Measurements from ENCODE around the gene APOBEC3H.
A peak's percentile ranks its signal among the peaks of the same experiment; 100 is the strongest.

APOBEC3H gene

DNA sequence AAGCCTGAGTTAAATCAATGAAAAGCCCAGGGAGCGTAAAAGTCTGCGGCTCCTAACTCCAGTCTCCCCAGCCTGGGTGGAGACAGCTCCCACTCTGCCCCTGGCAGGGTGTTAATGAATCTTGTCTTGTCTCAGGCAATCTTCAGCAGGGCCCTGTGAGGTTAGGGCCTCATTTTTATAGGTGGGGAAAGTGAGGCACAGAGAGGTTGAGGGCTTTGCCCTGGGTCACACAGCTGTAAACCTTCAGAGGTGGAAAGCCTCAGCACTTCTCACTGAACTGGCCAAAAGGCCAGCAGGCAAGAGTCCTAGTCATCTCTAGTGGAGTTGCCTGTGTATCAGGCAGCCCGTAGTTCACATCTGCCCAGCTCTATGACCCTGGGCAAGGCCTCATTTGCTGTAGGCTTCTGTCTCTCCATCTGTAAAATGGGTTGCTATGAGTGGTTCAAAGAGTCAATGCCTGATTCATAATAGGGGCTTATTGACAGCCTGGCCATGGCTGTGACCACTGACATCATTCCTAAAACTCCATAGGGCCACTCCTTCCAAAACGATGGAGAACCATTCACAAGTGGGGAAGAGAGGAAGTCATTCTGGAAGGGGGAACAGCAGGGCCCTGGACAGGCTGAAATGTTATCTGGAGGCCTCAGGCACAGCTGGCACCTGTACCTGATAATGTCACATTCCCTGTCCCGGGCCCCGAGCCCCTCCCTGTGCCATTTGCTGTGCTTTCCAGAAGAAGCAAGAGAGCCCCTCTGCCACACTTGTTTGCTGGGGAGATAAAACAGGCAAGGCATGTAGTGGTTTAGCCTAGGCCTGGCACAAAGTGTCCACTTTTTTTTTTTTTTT, 49.4 kb downstream of the APOBEC3H start:
- TF ChIP-seq, protein P1, sequence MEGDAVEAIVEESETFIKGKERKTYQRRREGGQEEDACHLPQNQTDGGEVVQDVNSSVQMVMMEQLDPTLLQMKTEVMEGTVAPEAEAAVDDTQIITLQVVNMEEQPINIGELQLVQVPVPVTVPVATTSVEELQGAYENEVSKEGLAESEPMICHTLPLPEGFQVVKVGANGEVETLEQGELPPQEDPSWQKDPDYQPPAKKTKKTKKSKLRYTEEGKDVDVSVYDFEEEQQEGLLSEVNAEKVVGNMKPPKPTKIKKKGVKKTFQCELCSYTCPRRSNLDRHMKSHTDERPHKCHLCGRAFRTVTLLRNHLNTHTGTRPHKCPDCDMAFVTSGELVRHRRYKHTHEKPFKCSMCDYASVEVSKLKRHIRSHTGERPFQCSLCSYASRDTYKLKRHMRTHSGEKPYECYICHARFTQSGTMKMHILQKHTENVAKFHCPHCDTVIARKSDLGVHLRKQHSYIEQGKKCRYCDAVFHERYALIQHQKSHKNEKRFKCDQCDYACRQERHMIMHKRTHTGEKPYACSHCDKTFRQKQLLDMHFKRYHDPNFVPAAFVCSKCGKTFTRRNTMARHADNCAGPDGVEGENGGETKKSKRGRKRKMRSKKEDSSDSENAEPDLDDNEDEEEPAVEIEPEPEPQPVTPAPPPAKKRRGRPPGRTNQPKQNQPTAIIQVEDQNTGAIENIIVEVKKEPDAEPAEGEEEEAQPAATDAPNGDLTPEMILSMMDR (conservative IDR thresholded peaks at IDR 0.05; ENCODE audit: low read length): no peak
- DNase-seq (ENCODE audit: low read depth): no peak
- H3K4me3 ChIP-seq (ENCODE audit: low read length): peak overlapping the region; percentile 58

DNA sequence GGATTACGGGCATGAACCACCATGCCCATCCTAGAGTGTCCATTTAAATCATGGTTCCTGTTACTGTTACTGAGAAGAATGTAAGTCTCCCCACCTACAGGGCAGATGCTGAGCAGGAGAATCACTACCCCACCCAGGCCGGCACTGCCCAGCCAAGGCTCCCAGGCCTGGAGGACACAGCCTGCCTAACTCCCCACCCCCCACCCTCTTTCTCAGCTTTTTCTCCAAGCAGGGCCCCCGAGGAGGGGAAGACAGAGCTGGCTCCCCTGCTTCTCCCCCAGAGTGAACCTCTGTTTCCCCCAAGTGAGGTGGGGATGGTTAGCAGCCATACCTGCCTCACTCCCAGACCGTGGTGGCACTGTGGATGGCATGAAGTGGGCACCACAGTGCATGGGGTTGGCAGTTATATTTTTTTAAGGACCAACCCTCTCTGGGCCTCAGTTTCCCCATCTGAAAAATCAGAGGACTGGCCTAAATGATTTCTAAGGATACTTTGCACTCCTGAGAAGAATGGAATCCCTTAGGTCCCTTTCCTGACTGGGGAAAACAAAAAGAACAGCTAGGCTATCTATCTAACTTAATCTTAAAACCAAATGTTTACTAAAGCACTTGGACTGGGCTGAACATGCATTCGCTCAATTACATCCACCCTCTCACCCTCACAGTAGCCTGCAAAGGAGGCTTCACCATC, 50.4 kb downstream of the APOBEC3H start:
- TF ChIP-seq, protein P1 (conservative IDR thresholded peaks at IDR 0.05; ENCODE audit: low read length): no peak
- H3K4me3 ChIP-seq (ENCODE audit: low read length): no peak overlapping the region
- no peak for DNase-seq (ENCODE audit: low read depth)

DNA sequence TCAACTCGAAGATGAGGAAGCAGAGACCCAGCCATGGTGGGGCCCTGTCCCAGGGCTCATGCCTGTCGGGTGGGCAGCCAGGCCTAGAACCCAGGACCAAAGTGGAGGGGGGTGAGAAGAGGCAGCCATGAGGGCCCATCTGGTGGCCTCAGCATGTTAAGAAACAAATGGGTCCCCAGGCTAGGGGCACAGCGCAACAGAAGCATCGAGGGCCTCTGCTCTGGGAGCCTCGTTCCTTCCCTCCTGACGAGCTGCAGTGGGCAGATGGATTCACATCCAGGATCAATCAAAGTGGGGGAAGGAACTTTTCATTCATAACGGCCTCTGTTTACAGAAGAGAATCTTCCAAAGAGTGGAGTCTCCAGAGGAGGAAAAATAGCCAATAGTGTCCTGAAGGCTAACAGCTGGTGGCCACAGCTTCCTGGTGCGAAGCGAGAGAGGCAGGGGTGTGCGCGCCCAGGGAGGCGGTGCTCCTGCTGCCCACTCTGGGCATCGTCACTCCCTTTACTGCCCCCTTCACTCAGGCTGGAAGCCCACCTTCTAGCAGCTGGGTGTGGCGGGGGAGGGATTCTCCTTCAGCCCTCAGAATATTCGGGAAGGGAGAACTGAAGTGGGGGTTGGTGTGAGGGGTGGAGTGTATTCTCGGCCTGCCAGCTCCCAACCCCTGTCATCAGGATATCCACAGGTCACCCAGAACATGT, 51.1 kb downstream of the APOBEC3H start:
- no peak for DNase-seq (ENCODE audit: low read depth)
- H3K4me3 ChIP-seq (ENCODE audit: low read length): no peak overlapping the region
- TF ChIP-seq, protein P1 (conservative IDR thresholded peaks at IDR 0.05; ENCODE audit: low read length): no peak

DNA sequence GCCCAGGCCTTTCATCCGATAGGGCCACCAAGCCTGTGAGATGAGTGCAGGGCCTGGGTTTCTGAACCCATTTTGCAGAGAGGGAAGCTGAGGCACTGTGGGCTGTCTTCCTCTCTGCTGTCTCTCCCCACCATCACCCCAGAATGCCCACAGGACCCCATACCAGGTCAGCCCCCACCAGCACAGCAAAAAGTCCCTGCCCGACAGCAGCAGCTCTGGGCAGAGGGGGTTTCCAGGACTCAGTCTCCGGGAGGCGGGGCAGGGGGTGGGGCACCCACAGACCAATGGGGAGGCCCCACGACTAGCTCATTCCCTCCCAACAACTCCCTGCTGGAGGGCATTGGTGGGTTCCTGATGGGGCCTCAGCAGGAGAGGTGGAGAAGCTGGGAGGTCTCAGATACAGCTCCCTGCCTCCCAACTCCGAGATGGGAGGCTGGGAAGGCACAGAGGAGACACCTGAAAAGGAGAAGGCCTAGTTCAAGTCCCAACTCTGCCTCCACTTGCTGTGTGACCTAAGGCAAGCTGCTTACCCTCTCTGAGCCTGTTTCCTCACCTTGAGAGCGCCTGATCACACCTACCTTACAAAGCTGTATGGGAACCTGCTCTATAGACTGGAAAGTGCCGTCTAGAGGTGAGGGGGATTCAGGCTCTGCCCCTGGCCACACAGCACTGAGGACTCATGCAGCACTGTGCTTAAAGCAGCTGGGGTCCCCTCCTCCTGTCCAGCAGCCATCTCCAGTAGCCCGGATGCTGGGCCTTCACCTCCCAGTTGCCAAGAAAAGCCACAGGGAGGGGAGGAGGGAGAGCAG, 51.9 kb downstream of the APOBEC3H start:
- H3K4me3 ChIP-seq (ENCODE audit: low read length): no peak overlapping the region
- TF ChIP-seq, protein P1 (conservative IDR thresholded peaks at IDR 0.05; ENCODE audit: low read length): no peak
- DNase-seq (ENCODE audit: low read depth): no peak

DNA sequence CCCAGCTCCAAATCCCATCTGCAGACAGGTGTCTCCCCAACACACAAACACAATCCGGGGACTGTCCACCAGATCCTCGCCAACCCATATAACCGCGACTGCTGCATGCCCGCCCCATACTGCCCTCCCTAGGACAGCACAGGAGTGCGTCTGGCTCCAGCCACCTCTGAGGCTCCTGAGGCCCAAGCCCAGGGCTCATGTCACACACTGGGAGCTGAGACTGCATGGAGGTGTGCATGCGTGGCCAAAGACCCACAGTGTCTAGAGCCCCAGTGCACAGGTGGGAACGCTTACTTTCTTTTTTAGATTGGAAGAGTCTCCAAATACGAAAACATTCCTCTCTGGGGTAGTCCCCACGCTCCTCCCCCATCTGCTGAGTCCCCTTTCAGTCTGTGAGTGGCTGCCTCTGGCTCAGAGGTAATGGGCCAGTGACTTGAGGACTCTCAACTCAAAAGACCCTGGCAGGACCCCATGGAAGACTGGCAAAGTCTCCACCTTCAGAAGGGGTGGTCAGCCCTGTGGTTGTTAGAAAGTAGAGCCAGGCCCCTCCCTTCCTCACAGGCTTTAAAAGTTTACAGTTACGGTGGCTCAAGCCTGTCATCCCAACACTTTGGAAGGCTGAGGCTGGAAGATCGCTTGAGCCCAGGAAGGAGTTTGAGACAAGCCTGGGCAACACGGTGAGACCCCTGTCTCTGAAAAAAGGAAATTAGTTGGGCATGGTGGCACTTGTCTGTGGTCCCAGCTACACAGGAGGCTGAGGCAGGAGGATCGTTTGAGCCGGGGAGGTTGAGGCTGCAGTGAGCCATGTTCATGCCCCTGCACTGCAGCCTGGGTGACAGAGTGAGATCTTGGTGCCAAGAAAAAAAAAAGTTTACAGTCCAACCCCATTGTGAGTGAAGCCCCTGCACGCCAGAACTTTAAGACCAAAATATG, 53.1 kb downstream of the APOBEC3H start:
- no peak overlapping the region for H3K4me3 ChIP-seq (ENCODE audit: low read length)
- no peak for DNase-seq (ENCODE audit: low read depth)
- TF ChIP-seq, protein P1 (conservative IDR thresholded peaks at IDR 0.05; ENCODE audit: low read length): no peak

DNA sequence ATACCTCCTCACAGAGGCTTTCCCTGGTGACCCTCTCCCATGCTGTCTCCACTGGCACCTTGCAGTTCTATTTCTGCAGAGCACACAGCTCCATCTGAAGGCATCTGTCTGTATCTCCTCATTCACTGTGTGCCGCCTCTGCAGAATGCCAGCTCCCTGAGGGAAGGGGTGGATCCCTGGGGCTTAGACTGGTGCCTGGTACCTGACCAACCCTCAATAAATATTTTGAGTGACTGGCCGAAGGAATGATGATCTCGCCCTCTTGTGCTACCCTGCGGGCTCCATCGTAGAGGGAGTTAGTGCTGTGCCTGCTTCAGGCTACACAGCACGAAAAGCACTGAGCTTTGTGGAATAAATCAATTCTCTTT, 53.8 kb downstream of the APOBEC3H start:
- no peak overlapping the region; the same call in 1 of the 2 replicates for H3K4me3 ChIP-seq (ENCODE audit: low read length)
- TF ChIP-seq, protein P1 (conservative IDR thresholded peaks at IDR 0.05; ENCODE audit: low read length): no peak
- DNase-seq (ENCODE audit: low read depth): no peak

Data from AG10803 (cell line).